ENCODE measurements around the gene MOCOS. TPM values are rescaled to one million over a fixed set of nuclear protein-coding genes. Genes with fewer than 3 reads are reported as not detected.
A peak's percentile ranks its signal among the peaks of the same experiment; 100 is the strongest.

The MOCOS gene
- total RNA-seq, 4 donors from 2014 or later = 2.2 to 11.4 (median 5.1) TPM

GRCh38 chr18:36294031-36294430 is 106.7 kb downstream of the MOCOS start:
- ATAC-seq (ENCODE audit: low FRiP score) = no peak
- DNase-seq (ENCODE audit: low spot score) = no peak
- no peak for TF ChIP-seq CTCF (IDR thresholded peaks at IDR 0.05)

- no peak for DNase-seq (ENCODE audit: low spot score)
- no peak for TF ChIP-seq CTCF (IDR thresholded peaks at IDR 0.05)
- ATAC-seq (ENCODE audit: low FRiP score) = no peak
These were observed 107.9 kb downstream of the MOCOS start for GRCh38 chr18:36295214-36295613.

- DNase-seq (ENCODE audit: low spot score) (no peak), ATAC-seq (ENCODE audit: low FRiP score) (no peak)
- no peak for TF ChIP-seq CTCF (IDR thresholded peaks at IDR 0.05)
These were observed 108.6 kb downstream of the MOCOS start for GRCh38 chr18:36295880-36296301.

GRCh38 chr18:36296650-36297416 is 109.5 kb downstream of the MOCOS start:
- DNase-seq (ENCODE audit: low spot score) = no peak
- ATAC-seq (ENCODE audit: low FRiP score) = peak; percentile 60
- TF ChIP-seq CTCF (IDR thresholded peaks at IDR 0.05) = no peak

GRCh38 chr18:36297417-36298125 is 110.3 kb downstream of the MOCOS start, which contains the start of gene FHOD3:
FHOD3 (plus strand) TSS chr18:36297713; CDS start chr18:36297836, 123 bp downstream.
- no peak for DNase-seq (ENCODE audit: low spot score)
- peak; percentile 68 for ATAC-seq (ENCODE audit: low FRiP score)
- TF ChIP-seq CTCF (IDR thresholded peaks at IDR 0.05) = no peak

DNA sequence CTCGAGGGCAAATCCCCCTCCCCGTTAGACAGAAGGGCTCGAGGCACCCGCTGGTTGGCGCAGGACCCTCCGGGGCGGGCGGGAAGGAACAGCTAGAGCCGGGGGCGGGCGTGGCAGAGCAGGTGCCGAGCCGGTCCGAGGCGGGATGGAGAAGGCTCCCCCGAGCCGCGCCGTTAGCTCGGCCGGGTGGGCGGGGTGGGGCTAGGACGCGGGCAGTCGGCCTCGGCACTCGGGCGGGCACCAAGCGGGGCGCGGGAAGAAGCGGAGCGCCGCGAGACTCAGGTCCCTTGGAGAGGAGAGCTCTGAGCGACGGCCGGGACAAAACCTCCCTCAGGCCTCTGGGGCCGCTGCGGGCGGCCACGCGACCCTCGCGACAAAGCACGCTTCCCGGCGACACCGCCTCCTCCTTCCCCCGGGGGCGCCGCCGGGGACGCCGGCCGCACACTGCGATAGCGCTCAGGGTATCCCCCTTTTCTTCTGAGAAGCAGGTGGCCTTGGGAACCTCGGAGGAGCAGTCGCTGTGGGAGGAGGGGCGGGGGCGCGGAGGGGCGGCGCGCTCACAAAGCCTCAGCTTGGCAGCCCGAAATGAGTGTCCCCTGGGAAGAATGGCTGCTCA is 110.9 kb downstream of the MOCOS start:
- no peak for DNase-seq (ENCODE audit: low spot score)

More for the DNA sequence above, 110.9 kb downstream of the MOCOS start:
- no peak for TF ChIP-seq CTCF (IDR thresholded peaks at IDR 0.05)
- peak; percentile 18 for ATAC-seq (ENCODE audit: low FRiP score)

Data from omental fat pad (tissue), 4 donors.